Renal cortex interstitium (tissue), 11 donors: ENCODE data around the gene HS3ST6. TPM values are rescaled to one million over a fixed set of nuclear protein-coding genes. Genes with fewer than 3 reads are reported as not detected.

Experiments used
- DNase-seq, 11 donors: peaks; one replicate each; pipeline ENCODE4 v3.0.0-alpha.2; 2013; ENCODE audit warnings: low read depth in 9 of 11, low spot score in 4 of 11; ENCODE audit errors: extremely low read depth in 1 of 11
- polyA plus RNA-seq, 3 donors: library from polyadenylated mRNA; unstranded; fragments of 120-200 nt; gene quantifications; one replicate each; pipeline ENCODE4 v1.2.1, GENCODE V29; 2013; ENCODE audit not compliant: insufficient read length in 3 of 3

HS3ST6 gene
- polyA plus RNA-seq, 3 donors: 0.20 to 0.32 (median 0.27) TPM

DNA sequence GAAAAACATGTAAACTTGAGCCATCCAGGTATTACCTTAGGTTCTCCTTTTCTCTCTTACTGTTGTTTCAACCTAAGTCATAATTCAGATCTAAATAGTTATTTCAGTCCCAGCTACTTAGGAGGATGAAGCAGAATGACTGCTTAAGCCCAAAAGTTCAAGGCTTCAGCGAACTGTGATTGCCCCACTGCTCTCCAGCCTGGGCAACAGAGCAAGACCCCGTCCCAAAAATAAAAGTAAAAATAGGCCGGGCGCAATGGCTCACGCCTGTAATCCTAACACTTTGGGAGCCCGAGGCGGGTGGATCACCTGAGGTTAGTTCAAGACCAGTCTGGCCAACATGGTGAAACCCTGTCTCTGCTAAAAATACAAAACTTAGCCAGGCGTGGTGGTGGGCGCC lies 55.8 kb downstream of the HS3ST6 start:
- DNase-seq: no peak

DNA sequence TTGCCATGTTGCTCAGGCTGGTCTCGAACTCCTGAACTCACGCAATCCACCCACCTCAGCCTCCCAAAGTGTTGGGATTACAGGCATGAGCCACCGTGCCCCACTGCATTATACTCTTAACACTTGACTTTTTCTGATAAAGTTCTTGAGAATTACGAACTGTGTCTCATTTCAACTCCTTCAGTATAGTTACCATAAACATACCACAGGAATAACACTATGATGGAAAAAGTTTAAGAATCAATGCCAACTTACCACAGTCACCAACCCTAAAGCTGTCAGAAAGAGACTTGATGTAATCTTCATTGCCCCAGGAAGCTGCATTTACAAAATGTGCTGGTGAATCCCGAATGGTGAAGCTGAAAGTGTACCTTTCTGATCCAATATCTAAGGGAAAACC lies 56.5 kb downstream of the HS3ST6 start:
- DNase-seq: no peak

Other genes with a start within 250 kb of the HS3ST6 start
- gene JPT2, start 240.1 kb downstream of the HS3ST6 start, polyA plus RNA-seq: 10 to 100 TPM; 75.6 to 82.4 (median 80.4) TPM
- 10 to 100 TPM; 47.2 to 91.9 (median 57.6) TPM for gene MAPK8IP3, start 212.2 kb downstream of the HS3ST6 start, polyA plus RNA-seq
- gene NME3, start 146.9 kb downstream of the HS3ST6 start, polyA plus RNA-seq: 10 to 100 TPM; 16.7 to 39.0 (median 37.8) TPM
- gene EME2, start 145.6 kb downstream of the HS3ST6 start, polyA plus RNA-seq: 10 to 100 TPM in 2 of 3 donors, 1 to 10 TPM in 1; 8.1 to 15.4 (median 11.1) TPM
- gene MRPS34, start 145.3 kb downstream of the HS3ST6 start, polyA plus RNA-seq: 10 to 100 TPM; 57.0 to 91.2 (median 74.7) TPM
- gene SPSB3, start 135.8 kb downstream of the HS3ST6 start, polyA plus RNA-seq: 10 to 100 TPM; 28.2 to 49.1 (median 46.0) TPM
- gene NUBP2, start 135.5 kb downstream of the HS3ST6 start, polyA plus RNA-seq: 10 to 100 TPM; 28.2 to 53.9 (median 51.0) TPM
- gene IGFALS, start 124.7 kb downstream of the HS3ST6 start, polyA plus RNA-seq: 1 to 10 TPM; 1.4 to 4.0 (median 2.1) TPM
- 10 to 100 TPM; 31.3 to 43.8 (median 42.3) TPM for gene HAGH, start 91.6 kb downstream of the HS3ST6 start, polyA plus RNA-seq
- gene FAHD1, start 91.2 kb downstream of the HS3ST6 start, polyA plus RNA-seq: 10 to 100 TPM; 36.4 to 44.8 (median 37.8) TPM
- gene MEIOB, start 46.3 kb downstream of the HS3ST6 start, polyA plus RNA-seq: 1 to 10 TPM in 2 of 3 donors, under 1 TPM in 1; 0.83 to 2.1 (median 1.3) TPM
- gene MSRB1, start 24.8 kb upstream of the HS3ST6 start, polyA plus RNA-seq: 10 to 100 TPM; 62.1 to 73.9 (median 67.3) TPM
- gene RPL3L, start 36.3 kb upstream of the HS3ST6 start, polyA plus RNA-seq: under 1 TPM; 0.16 to 0.23 (median 0.17) TPM
- 100 to 1,000 TPM; 121 to 154 (median 124) TPM for gene NDUFB10, start 41.1 kb upstream of the HS3ST6 start, polyA plus RNA-seq
- 1,000 to 10,000 TPM; 1,794 to 2,026 (median 1,887) TPM for gene RPS2, start 46.4 kb upstream of the HS3ST6 start, polyA plus RNA-seq
- gene RNF151, start 48.4 kb upstream of the HS3ST6 start, polyA plus RNA-seq: under 1 TPM in 1 of 3 donors, not detected in 2; 0.13 TPM
- 10 to 100 TPM; 28.6 to 44.0 (median 41.6) TPM for gene TBL3, start 53.6 kb upstream of the HS3ST6 start, polyA plus RNA-seq
- gene NOXO1, start 63.1 kb upstream of the HS3ST6 start, polyA plus RNA-seq: 1 to 10 TPM in 2 of 3 donors, under 1 TPM in 1; 0.61 to 1.6 (median 1.1) TPM
- gene GFER, start 65.8 kb upstream of the HS3ST6 start, polyA plus RNA-seq: 10 to 100 TPM; 21.5 to 31.4 (median 26.9) TPM
- gene SYNGR3, start 71.6 kb upstream of the HS3ST6 start, polyA plus RNA-seq: 1 to 10 TPM; 1.6 to 2.6 (median 1.9) TPM
- gene ZNF598, start 91.4 kb upstream of the HS3ST6 start, polyA plus RNA-seq: 10 to 100 TPM; 16.6 to 28.6 (median 27.3) TPM
- gene NPW, start 101.4 kb upstream of the HS3ST6 start, polyA plus RNA-seq: 10 to 100 TPM in 1 of 3 donors, 1 to 10 TPM in 2; 3.8 to 12.4 (median 8.2) TPM
- gene NHERF2, start 108.5 kb upstream of the HS3ST6 start, polyA plus RNA-seq: 100 to 1,000 TPM in 2 of 3 donors, 10 to 100 TPM in 1; 82.6 to 162 (median 147) TPM
- gene NTHL1, start 129.4 kb upstream of the HS3ST6 start, polyA plus RNA-seq: 10 to 100 TPM; 15.2 to 26.1 (median 19.9) TPM
- gene TSC2, start 129.6 kb upstream of the HS3ST6 start, polyA plus RNA-seq: 100 to 1,000 TPM; 138 to 170 (median 151) TPM
- gene PKD1, start 217.5 kb upstream of the HS3ST6 start, polyA plus RNA-seq: 100 to 1,000 TPM in 2 of 3 donors, 10 to 100 TPM in 1; 53.6 to 123 (median 101) TPM
- 1 to 10 TPM; 2.6 to 3.4 (median 3.0) TPM for gene RAB26, start 230.2 kb upstream of the HS3ST6 start, polyA plus RNA-seq
- gene TRAF7, start 237.4 kb upstream of the HS3ST6 start, polyA plus RNA-seq: 10 to 100 TPM; 48.0 to 58.5 (median 49.3) TPM